Thyroid gland (tissue), 4 donors: Measurements from ENCODE around the gene COG4. TPM values are rescaled to one million over a fixed set of nuclear protein-coding genes. Genes with fewer than 3 reads are reported as not detected.
"Not testable (repeated sequence)": the region's sequence is repeated elsewhere in the genome, so short reads cannot be mapped to it uniquely, and the experiment has no call there.

Experiments
- DNase-seq, 2 donors: peaks; one replicate each; pipeline ENCODE4 v3.0.0-alpha.2; 2019
- H3K27ac ChIP-seq, 3 donors: fragments of 200-600 bp; sonication (generic); 1 replicate in 2 of 3; 2 replicates in 1 of 3; pipeline ENCODE4 v1.5.1; 2016 to 2019; ENCODE audit warnings: mild to moderate bottlenecking in 1 of 3, moderate library complexity in 1 of 3
- H3K27me3 ChIP-seq: fragments of 200-600 bp; sonication (generic); one replicate; pipeline ENCODE4 v1.5.1; 2019
- H3K36me3 ChIP-seq, 2 donors: fragments of 200-600 bp; sonication (generic); one replicate each; pipeline ENCODE4 v1.5.1; 2016 to 2019
- H3K4me1 ChIP-seq, 2 donors: fragments of 200-600 bp; sonication (generic); one replicate each; pipeline ENCODE4 v1.5.1; 2017 to 2019
- H3K4me3 ChIP-seq, 3 donors: fragments of 200-600 bp; sonication (generic); replicated peaks in 1 of 3; 1 replicate in 2 of 3; 2 replicates in 1 of 3; pipeline ENCODE4 v1.5.1; 2016; ENCODE audit warnings: mild to moderate bottlenecking in 1 of 3
- H3K9me3 ChIP-seq: fragments of 200-600 bp; sonication (generic); one replicate; pipeline ENCODE4 v1.5.1; 2017
- CTCF ChIP-seq, 6 experiments: fragments of 200-600 bp in 3 of 6; fragments of 450-650 bp in 3 of 6; sonication (generic) in 3 of 6; IDR thresholded peaks; one replicate each; pipeline ENCODE4 v1.5.1; 2016 to 2019; ENCODE audit warnings: antibody characterized with exemption in 6 of 6, mild to moderate bottlenecking in 2 of 6, inconsistent platforms in 1 of 6, moderate library complexity in 1 of 6
- POLR2A ChIP-seq, 2 donors: fragments of 450-650 bp; IDR thresholded peaks; one replicate each; pipeline ENCODE4 v1.6.1; 2017; ENCODE audit warnings: antibody characterized with exemption in 2 of 2, mild to moderate bottlenecking in 2 of 2, moderate library complexity in 1 of 2
- WGBS, 2 donors: methylation state at CpG; one replicate each; pipeline ENCODE4 v1.1.5; 2017; 5-methylcytosine and 5-hydroxymethylcytosine counted together
- intact Hi-C: fragments of 100-400 bp; cut with DNase I; formaldehyde crosslinking; loops from one replicate; pipeline ENCODE4 v1.15.1; 2023
- total RNA-seq, 4 donors: library from RNA; depleted of rRNA; stranded (reverse); fragments of >200 nt; gene quantifications; one replicate each; pipeline ENCODE4 v1.2.3, GENCODE V29; 2016

COG4 gene
- total RNA-seq, 4 donors from 2014 or later: 39.6 to 88.4 (median 66.7) TPM

- Histone ChIP-seq H3K4me1 (peaks cover 13 to 20% of the 10 kb centered on the region in 2 donors), H3K36me3 (peaks cover 56 to 60% of the 10 kb centered on the region in 2 donors), H3K9me3 (no peaks in the 10 kb centered on the region), H3K27me3 (no peaks in the 10 kb centered on the region), H3K4me3 (no peak overlapping the region), H3K27ac (no peak overlapping the region)
- TF ChIP-seq POLR2A (IDR thresholded peaks at IDR 0.05) (no peak), CTCF (IDR thresholded peaks at IDR 0.05) (peak; percentile 11 to 54 (median 30))
- intact Hi-C loops: loop anchor here (10.0 kb wide), 1 partner anchor 246 kb away; no protein-coding TSS in a partner anchor
- WGBS, 2 donors: 77 to 79% methylated on average over 8 of the region's 8 CpGs
- no peak for DNase-seq
These were observed 5.9 kb upstream of the COG4 start for GRCh38 chr16:70529051-70529777.

GRCh38 chr16:70527315-70527996, 4.1 kb upstream of the COG4 start:
- no peak for TF ChIP-seq CTCF (IDR thresholded peaks at IDR 0.05)
- TF ChIP-seq POLR2A (IDR thresholded peaks at IDR 0.05): no peak
- intact Hi-C loops: loop anchor here (10.0 kb wide), 1 partner anchor 247 kb away; no protein-coding TSS in a partner anchor
- Histone ChIP-seq H3K36me3 (peaks cover 43% of the 10 kb centered on the region in 2 donors), H3K4me3 (no peak overlapping the region), H3K4me1 (peaks cover 17 to 24% of the 10 kb centered on the region in 2 donors), H3K27me3 (no peaks in the 10 kb centered on the region), H3K9me3 (no peaks in the 10 kb centered on the region), H3K27ac (no peak overlapping the region)
- no peak for DNase-seq
- WGBS, 2 donors: 81% methylated on average over 8 of the region's 8 CpGs

- DNase-seq: no peak
- no peaks in the 10 kb centered on the region for H3K9me3 ChIP-seq
- peaks cover 33 to 34% of the 10 kb centered on the region in 2 donors for H3K36me3 ChIP-seq
- no peak overlapping the region for H3K27ac ChIP-seq
- 84 to 91% methylated on average over 6 of the region's 6 CpGs for WGBS, 2 donors
- TF ChIP-seq CTCF (IDR thresholded peaks at IDR 0.05) (no peak), POLR2A (IDR thresholded peaks at IDR 0.05) (no peak)
- no peak overlapping the region for H3K4me3 ChIP-seq
- intact Hi-C loops: loop anchor here (10.0 kb wide), 1 partner anchor 248 kb away; no protein-coding TSS in a partner anchor
- H3K27me3 ChIP-seq: no peaks in the 10 kb centered on the region
- peaks cover 18 to 30% of the 10 kb centered on the region in 2 donors for H3K4me1 ChIP-seq
These were observed 3.0 kb upstream of the COG4 start for GRCh38 chr16:70526403-70526802.

GRCh38 chr16:70524399-70524825, 1.1 kb upstream of the COG4 start:
- DNase-seq: peak; percentile 37 to 63
- H3K27me3 ChIP-seq, H3K9me3 ChIP-seq: not testable (repeated sequence)
- Histone ChIP-seq H3K36me3 (peaks cover 16 to 18% of the 10 kb centered on the region in 2 donors), H3K4me3 (peak overlapping the region; percentile 21 to 96 (median 59)), H3K4me1 (peaks cover 17 to 30% of the 10 kb centered on the region in 2 donors), H3K27ac (peak overlapping the region; percentile 89 to 93 (median 90))
- WGBS, 2 donors: 1 to 3% methylated on average over 24 of the region's 24 CpGs
- intact Hi-C loops: loop anchor here (10.0 kb wide), 1 partner anchor 250 kb away; no protein-coding TSS in a partner anchor

- intact Hi-C loops: loop anchor here (10.0 kb wide), 1 partner anchor 251 kb away; no protein-coding TSS in a partner anchor
- Histone ChIP-seq H3K36me3 (peaks cover 11 to 14% of the 10 kb centered on the region in 2 donors), H3K4me3 (peak within 1 kb of the TSS; percentile 59 to 96 (median 94)), H3K9me3 (no peaks in the 10 kb centered on the region), H3K27me3 (no peaks in the 10 kb centered on the region), H3K27ac (peak within 1 kb of the TSS; percentile 89 to 93 (median 90)), H3K4me1 (peaks cover 13 to 30% of the 10 kb centered on the region in 2 donors)
- WGBS, 2 donors: 0% methylated on average over 24 to 32 of the region's 32 CpGs
- peak; percentile 67 to 76 for DNase-seq
- TF ChIP-seq CTCF (IDR thresholded peaks at IDR 0.05) (no peak), POLR2A (IDR thresholded peaks at IDR 0.05) (peak in 1 of 2 donors; percentile 45)
These were observed 517 bp upstream of the COG4 start, which contains the start of gene SF3B3 for GRCh38 chr16:70523743-70524398. Gene SF3B3 (plus strand): TSS chr16:70523816. CDS start chr16:70526657, 2,841 bp downstream.
